ENCODE measurements around the gene ADORA2B.
"Not testable (repeated sequence)": the region's sequence is repeated elsewhere in the genome, so short reads cannot be mapped to it uniquely, and the experiment has no call there.

ADORA2B gene

GRCh38 chr17:15957206-15957605, 12.3 kb downstream of the ADORA2B start:
- no peak for DNase-seq

- DNase-seq = no peak
Measured at GRCh38 chr17:15957608-15958307, 12.8 kb downstream of the ADORA2B start.

GRCh38 chr17:15958484-15958854, 13.5 kb downstream of the ADORA2B start:
- no peak for DNase-seq

- DNase-seq = no peak
Measured at GRCh38 chr17:15963670-15964110, 18.8 kb downstream of the ADORA2B start.

- no peak for DNase-seq
Measured at GRCh38 chr17:15965528-15965927, 20.6 kb downstream of the ADORA2B start.

- peak; percentile 73 for DNase-seq
Measured at GRCh38 chr17:15966183-15966878, 21.4 kb downstream of the ADORA2B start.

- no peak for DNase-seq
Measured at GRCh38 chr17:15966879-15967248, 21.9 kb downstream of the ADORA2B start.

GRCh38 chr17:15967706-15968399, 22.9 kb downstream of the ADORA2B start:
- no peak for DNase-seq

GRCh38 chr17:15969463-15969862, 24.5 kb downstream of the ADORA2B start:
- DNase-seq = no peak

- no peak for DNase-seq
Measured at GRCh38 chr17:15970500-15970899, 25.6 kb downstream of the ADORA2B start.

GRCh38 chr17:15971098-15971678, 26.3 kb downstream of the ADORA2B start:
- no peak for DNase-seq

- DNase-seq = no peak
Measured at GRCh38 chr17:15971882-15972281, 27.0 kb downstream of the ADORA2B start.

GRCh38 chr17:15972497-15972951, 27.6 kb downstream of the ADORA2B start:
- no peak for DNase-seq

- no peak for DNase-seq
Measured at GRCh38 chr17:15973016-15973415, 28.1 kb downstream of the ADORA2B start.

- DNase-seq = no peak
Measured at GRCh38 chr17:15973834-15974233, 28.9 kb downstream of the ADORA2B start.

- no peak for DNase-seq
Measured at GRCh38 chr17:15977894-15978293, 33.0 kb downstream of the ADORA2B start.

GRCh38 chr17:15978606-15979005, 33.7 kb downstream of the ADORA2B start:
- no peak for DNase-seq

- DNase-seq = not testable (repeated sequence)
Measured at GRCh38 chr17:15979013-15979412, 34.1 kb downstream of the ADORA2B start.

- DNase-seq = no peak
Measured at GRCh38 chr17:15981208-15981607, 36.3 kb downstream of the ADORA2B start.

GRCh38 chr17:15981646-15982580, 37.0 kb downstream of the ADORA2B start:
- no peak for DNase-seq

GRCh38 chr17:15996322-15996721, 51.4 kb downstream of the ADORA2B start:
- no peak for DNase-seq

GRCh38 chr17:15998031-15998562, 53.2 kb downstream of the ADORA2B start:
- DNase-seq = no peak
